ENCODE measurements around the gene CCM2.

DNA sequence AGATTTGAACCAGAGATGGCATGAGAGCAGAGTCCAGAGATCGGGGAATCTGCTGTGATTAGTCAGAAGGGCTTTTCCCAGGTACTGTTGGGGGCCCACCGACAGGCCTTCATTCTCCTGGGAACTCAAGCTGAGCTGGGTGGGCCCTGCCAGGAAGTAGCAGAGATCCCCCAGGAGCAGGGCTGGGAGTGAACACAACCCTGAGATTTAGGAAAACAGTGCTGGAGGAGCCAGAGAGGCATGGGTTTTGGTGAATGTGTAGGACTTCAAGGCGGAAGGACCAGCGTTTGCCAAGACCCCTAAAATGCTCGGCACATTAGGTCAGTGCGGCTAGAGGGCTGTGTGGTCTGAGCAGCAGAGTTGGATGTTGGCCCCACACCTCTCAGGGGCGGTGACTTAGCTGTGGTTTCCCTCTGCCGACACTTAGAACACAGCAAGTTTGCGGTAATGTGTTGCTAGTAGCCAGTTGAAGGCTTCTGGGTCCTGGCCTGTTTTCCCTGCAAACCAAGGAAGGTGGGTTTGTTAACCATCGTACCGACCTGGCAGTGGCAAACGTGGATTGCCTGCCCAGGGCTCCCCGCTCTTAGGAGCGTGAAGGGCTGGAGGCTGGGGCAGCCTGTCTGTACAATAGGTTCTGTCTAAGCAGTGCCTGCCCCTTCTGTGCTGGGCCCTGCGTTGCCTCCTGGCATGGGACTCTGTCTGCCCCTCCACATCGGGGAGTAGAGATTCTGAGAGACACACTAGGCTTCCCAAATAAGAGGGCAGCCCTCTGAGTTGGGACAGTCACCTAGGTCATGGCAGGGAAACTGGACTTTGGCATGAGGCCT lies 74.7 kb downstream of the CCM2 start:
- TF ChIP-seq, protein P1, sequence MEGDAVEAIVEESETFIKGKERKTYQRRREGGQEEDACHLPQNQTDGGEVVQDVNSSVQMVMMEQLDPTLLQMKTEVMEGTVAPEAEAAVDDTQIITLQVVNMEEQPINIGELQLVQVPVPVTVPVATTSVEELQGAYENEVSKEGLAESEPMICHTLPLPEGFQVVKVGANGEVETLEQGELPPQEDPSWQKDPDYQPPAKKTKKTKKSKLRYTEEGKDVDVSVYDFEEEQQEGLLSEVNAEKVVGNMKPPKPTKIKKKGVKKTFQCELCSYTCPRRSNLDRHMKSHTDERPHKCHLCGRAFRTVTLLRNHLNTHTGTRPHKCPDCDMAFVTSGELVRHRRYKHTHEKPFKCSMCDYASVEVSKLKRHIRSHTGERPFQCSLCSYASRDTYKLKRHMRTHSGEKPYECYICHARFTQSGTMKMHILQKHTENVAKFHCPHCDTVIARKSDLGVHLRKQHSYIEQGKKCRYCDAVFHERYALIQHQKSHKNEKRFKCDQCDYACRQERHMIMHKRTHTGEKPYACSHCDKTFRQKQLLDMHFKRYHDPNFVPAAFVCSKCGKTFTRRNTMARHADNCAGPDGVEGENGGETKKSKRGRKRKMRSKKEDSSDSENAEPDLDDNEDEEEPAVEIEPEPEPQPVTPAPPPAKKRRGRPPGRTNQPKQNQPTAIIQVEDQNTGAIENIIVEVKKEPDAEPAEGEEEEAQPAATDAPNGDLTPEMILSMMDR (IDR thresholded peaks at IDR 0.05), result no peak
- TF ChIP-seq POLR2A (IDR thresholded peaks at IDR 0.05), result no peak
- TF ChIP-seq POLR2AphosphoS5 (IDR thresholded peaks at IDR 0.05), result no peak
